ENCODE results near the gene DAW1. TPM values are rescaled to one million over a fixed set of nuclear protein-coding genes. Genes with fewer than 3 reads are reported as not detected.

The DAW1 gene
- total RNA-seq, 1 donor from 2014 or later, result 0.86 TPM

DNA sequence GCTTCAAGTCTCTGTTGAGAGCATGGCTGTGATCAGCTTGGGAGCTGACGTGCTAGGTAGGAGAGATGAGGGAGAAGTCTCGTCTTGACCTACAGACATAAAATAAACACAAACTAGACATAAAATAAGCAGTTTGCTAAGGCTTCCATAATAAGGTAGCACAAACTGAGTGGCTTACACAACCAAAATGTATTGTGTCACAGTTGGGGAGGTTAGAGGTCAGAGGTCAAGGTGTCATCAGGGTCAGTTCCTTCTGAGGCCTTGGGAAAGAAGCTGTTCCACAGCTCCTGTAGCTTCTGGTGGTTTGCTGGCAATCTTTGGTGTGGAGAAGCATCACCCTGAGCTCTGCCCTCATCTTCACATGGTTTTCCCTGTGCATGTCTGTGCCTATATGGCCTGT lies 20.2 kb downstream of the DAW1 start:
- H2AFZ ChIP-seq (ENCODE audit: low read depth, low read length), result no peak overlapping the region
- H3K27ac ChIP-seq (ENCODE audit: low read depth, low read length), result no peak overlapping the region
- H3K36me3 Mint-ChIP-seq (ENCODE audit: low read depth, unreplicated experiment), result no peaks in the 10 kb centered on the region
- no peak for DNase-seq (ENCODE audit: low read depth)
- no peaks in the 10 kb centered on the region for H3K79me2 ChIP-seq (ENCODE audit: insufficient read depth, low read length)
- no peaks in the 10 kb centered on the region for H3K9me3 Mint-ChIP-seq (ENCODE audit: unreplicated experiment)
- no peak for TF ChIP-seq EZH2 (IDR thresholded peaks at IDR 0.05; ENCODE audit: insufficient read depth, low read length)
- no peak for TF ChIP-seq CTCF (IDR thresholded peaks at IDR 0.05; ENCODE audit: insufficient read depth, low read depth, low read length)
- no peak overlapping the region for H3K9ac ChIP-seq (ENCODE audit: low read length)
- H4K20me1 ChIP-seq (ENCODE audit: insufficient read depth, low read length), result no peaks in the 10 kb centered on the region
- no peak overlapping the region for H3K4me2 ChIP-seq (ENCODE audit: low read length)
- no peaks in the 10 kb centered on the region for H3K36me3 ChIP-seq (ENCODE audit: insufficient read depth, low read length)
- H3K27me3 ChIP-seq (ENCODE audit: insufficient read depth, low read length), result no peaks in the 10 kb centered on the region
- H3K4me1 ChIP-seq (ENCODE audit: insufficient read depth, low read length), result no peaks in the 10 kb centered on the region
- FAIRE-seq, result no peak
- H3K4me1 Mint-ChIP-seq (ENCODE audit: low read depth, unreplicated experiment), result no peaks in the 10 kb centered on the region
- H3K27me3 Mint-ChIP-seq (ENCODE audit: low read depth, unreplicated experiment), result peaks cover 6% of the 10 kb centered on the region
- H3K27ac Mint-ChIP-seq (ENCODE audit: unreplicated experiment), result no peak overlapping the region
- H3K4me3 Mint-ChIP-seq (ENCODE audit: unreplicated experiment), result no peak overlapping the region
- no peaks in the 10 kb centered on the region for H3K9me3 ChIP-seq (ENCODE audit: insufficient read depth, low read depth, low read length)
- no peak overlapping the region for H3K4me3 ChIP-seq (ENCODE audit: insufficient read depth, low read depth, low read length)

DNA sequence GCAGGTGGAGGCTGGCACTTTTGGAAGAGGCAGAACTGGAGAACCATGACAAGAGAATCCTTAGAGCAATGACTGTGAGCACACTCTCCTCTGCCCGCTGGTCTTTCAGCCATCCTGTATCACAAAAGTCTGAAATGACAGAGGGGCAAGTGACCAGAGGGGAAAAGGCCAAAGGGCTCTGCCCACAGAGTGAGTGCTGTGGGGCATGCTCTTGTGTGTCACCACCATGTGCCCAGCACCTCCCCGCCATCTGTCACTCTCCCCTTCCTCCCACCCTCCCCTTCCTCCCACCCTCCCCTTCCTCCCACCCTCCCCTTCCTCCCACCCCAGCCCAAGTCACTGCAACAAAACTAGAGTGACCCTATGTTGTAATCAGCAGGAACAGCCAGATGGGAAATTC lies 31.9 kb downstream of the DAW1 start:
- Histone ChIP-seq H4K20me1 (ENCODE audit: insufficient read depth, low read length) (no peaks in the 10 kb centered on the region), H3K4me2 (ENCODE audit: low read length) (no peak overlapping the region), H3K4me3 (ENCODE audit: insufficient read depth, low read depth, low read length) (no peak overlapping the region), H3K79me2 (ENCODE audit: insufficient read depth, low read length) (no peaks in the 10 kb centered on the region), H3K27me3 (ENCODE audit: insufficient read depth, low read length) (no peaks in the 10 kb centered on the region), H3K36me3 (ENCODE audit: insufficient read depth, low read length) (no peaks in the 10 kb centered on the region), H3K4me1 (ENCODE audit: insufficient read depth, low read length) (no peaks in the 10 kb centered on the region), H3K9me3 (ENCODE audit: insufficient read depth, low read depth, low read length) (no peaks in the 10 kb centered on the region), H3K27ac (ENCODE audit: low read depth, low read length) (no peak overlapping the region), H3K9ac (ENCODE audit: low read length) (no peak overlapping the region), H2AFZ (ENCODE audit: low read depth, low read length) (no peak overlapping the region)
- TF ChIP-seq CTCF (IDR thresholded peaks at IDR 0.05; ENCODE audit: insufficient read depth, low read depth, low read length) (no peak), EZH2 (IDR thresholded peaks at IDR 0.05; ENCODE audit: insufficient read depth, low read length) (no peak)
- no peaks in the 10 kb centered on the region for H3K4me1 Mint-ChIP-seq (ENCODE audit: low read depth, unreplicated experiment)
- no peaks in the 10 kb centered on the region for H3K9me3 Mint-ChIP-seq (ENCODE audit: unreplicated experiment)
- FAIRE-seq (no peak), DNase-seq (ENCODE audit: low read depth) (no peak)
- H3K36me3 Mint-ChIP-seq (ENCODE audit: low read depth, unreplicated experiment), result no peaks in the 10 kb centered on the region
- no peaks in the 10 kb centered on the region for H3K27me3 Mint-ChIP-seq (ENCODE audit: low read depth, unreplicated experiment)
- H3K4me3 Mint-ChIP-seq (ENCODE audit: unreplicated experiment), result no peak overlapping the region
- no peak overlapping the region for H3K27ac Mint-ChIP-seq (ENCODE audit: unreplicated experiment)

DNA sequence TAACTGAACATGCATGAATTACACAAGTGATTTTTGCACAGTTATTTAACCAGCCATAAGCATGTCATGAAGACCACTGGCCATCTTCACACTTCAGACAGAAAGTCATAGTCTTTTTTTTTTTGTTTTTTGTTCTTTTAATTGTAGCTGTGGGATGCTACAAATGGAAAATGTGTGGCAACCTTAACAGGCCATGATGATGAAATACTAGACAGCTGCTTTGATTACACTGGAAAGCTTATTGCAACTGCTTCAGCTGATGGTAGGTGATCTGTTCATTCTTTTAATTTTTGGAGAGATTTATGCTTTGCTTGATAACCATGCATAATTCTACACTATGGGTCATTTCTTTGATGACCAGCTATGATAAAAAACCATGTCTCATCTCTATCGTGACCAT lies 35.6 kb downstream of the DAW1 start:
- Mint-ChIP-seq H3K4me3 (ENCODE audit: unreplicated experiment) (no peak overlapping the region), H3K27ac (ENCODE audit: unreplicated experiment) (no peak overlapping the region), H3K9me3 (ENCODE audit: unreplicated experiment) (no peaks in the 10 kb centered on the region), H3K36me3 (ENCODE audit: low read depth, unreplicated experiment) (no peaks in the 10 kb centered on the region), H3K27me3 (ENCODE audit: low read depth, unreplicated experiment) (peaks cover under 1% of the 10 kb centered on the region), H3K4me1 (ENCODE audit: low read depth, unreplicated experiment) (no peaks in the 10 kb centered on the region)
- no peak overlapping the region for H3K4me3 ChIP-seq (ENCODE audit: insufficient read depth, low read depth, low read length)
- DNase-seq (ENCODE audit: low read depth) (no peak), FAIRE-seq (no peak)
- H4K20me1 ChIP-seq (ENCODE audit: insufficient read depth, low read length), result no peaks in the 10 kb centered on the region
- no peak for TF ChIP-seq EZH2 (IDR thresholded peaks at IDR 0.05; ENCODE audit: insufficient read depth, low read length)
- no peak for TF ChIP-seq CTCF (IDR thresholded peaks at IDR 0.05; ENCODE audit: insufficient read depth, low read depth, low read length)
- no peaks in the 10 kb centered on the region for H3K36me3 ChIP-seq (ENCODE audit: insufficient read depth, low read length)
- H3K4me1 ChIP-seq (ENCODE audit: insufficient read depth, low read length), result no peaks in the 10 kb centered on the region
- H3K9ac ChIP-seq (ENCODE audit: low read length), result no peak overlapping the region
- no peaks in the 10 kb centered on the region for H3K9me3 ChIP-seq (ENCODE audit: insufficient read depth, low read depth, low read length)
- no peak overlapping the region for H3K27ac ChIP-seq (ENCODE audit: low read depth, low read length)
- H3K79me2 ChIP-seq (ENCODE audit: insufficient read depth, low read length), result no peaks in the 10 kb centered on the region
- H3K4me2 ChIP-seq (ENCODE audit: low read length), result no peak overlapping the region
- no peak overlapping the region for H2AFZ ChIP-seq (ENCODE audit: low read depth, low read length)
- no peaks in the 10 kb centered on the region for H3K27me3 ChIP-seq (ENCODE audit: insufficient read depth, low read length)
